Measurements from ENCODE around the gene ZNF513. TPM values are rescaled to one million over a fixed set of nuclear protein-coding genes. Genes with fewer than 3 reads are reported as not detected.

The ZNF513 gene
- total RNA-seq, 4 donors from 2014 or later: 7.6 to 16.7 (median 11.7) TPM

DNA sequence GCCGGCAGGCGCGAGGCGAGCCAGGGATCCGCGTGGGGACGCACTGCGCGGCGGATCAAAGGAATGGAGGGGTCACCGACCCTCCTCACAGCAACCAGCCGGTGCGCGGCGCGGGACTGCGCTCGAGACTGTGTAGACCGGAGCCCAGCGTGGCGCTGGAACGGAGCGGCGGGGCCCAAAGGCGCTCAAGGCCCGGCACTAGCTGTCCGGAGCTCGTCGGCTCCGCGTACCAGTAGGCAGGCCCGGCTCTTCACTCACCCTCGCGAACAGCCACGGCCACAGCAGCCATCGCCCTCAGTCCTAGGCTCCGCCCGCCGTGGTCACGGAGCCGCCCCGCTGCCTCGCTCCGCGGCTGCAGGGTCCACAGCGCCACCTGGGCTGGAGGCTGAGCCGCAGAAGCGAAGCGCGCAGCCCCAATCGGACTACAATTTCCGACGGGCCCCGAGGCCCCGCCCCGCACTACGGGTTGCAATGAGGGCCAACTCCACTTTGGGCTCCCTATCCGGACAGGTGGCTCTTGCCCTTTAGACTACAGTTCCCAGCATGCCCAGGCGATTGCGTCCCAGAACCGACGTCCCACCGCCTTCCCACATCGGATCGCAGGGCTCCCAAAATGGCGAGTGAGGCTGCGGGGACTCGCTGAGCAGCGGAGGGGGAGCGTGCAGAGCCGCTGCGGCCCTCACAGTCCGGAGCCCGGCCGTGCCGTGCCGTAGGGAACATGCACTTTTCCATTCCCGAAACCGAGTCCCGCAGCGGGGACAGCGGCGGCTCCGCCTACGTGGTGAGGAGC is 10.3 kb downstream of the ZNF513 start, which contains the start of the genes EIF2B4 and SNX17:
TSS of gene EIF2B4 (minus strand) at position 313 of the 790 bp plus-strand sequence. CDS start at position 289, 24 bp downstream.
TSS of gene SNX17 (plus strand) at position 591 of the 790 bp plus-strand sequence. CDS start at position 719, 128 bp downstream.
- Histone ChIP-seq H3K27ac (peak within 1 kb of the TSS; percentile 97), H3K27me3 (no peaks in the 10 kb centered on the region), H3K4me1 (peaks cover 38% of the 10 kb centered on the region), H3K36me3 (peaks cover 58% of the 10 kb centered on the region), H3K9me3 (no peaks in the 10 kb centered on the region), H3K4me3 (peak within 1 kb of the TSS; percentile 98)
- peak; percentile 99 for DNase-seq (ENCODE audit: low spot score in 2 of 2)
- WGBS: 0% methylated on average over 10 of the region's 85 CpGs
- TF ChIP-seq EP300 (IDR thresholded peaks at IDR 0.05) (no peak), POLR2AphosphoS5 (IDR thresholded peaks at IDR 0.05) (peak in 2 of 3 donors; percentile 96 to 99), POLR2A (IDR thresholded peaks at IDR 0.05) (peak in 1 of 2 donors; percentile 27)
- TF ChIP-seq, protein P1, sequence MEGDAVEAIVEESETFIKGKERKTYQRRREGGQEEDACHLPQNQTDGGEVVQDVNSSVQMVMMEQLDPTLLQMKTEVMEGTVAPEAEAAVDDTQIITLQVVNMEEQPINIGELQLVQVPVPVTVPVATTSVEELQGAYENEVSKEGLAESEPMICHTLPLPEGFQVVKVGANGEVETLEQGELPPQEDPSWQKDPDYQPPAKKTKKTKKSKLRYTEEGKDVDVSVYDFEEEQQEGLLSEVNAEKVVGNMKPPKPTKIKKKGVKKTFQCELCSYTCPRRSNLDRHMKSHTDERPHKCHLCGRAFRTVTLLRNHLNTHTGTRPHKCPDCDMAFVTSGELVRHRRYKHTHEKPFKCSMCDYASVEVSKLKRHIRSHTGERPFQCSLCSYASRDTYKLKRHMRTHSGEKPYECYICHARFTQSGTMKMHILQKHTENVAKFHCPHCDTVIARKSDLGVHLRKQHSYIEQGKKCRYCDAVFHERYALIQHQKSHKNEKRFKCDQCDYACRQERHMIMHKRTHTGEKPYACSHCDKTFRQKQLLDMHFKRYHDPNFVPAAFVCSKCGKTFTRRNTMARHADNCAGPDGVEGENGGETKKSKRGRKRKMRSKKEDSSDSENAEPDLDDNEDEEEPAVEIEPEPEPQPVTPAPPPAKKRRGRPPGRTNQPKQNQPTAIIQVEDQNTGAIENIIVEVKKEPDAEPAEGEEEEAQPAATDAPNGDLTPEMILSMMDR (IDR thresholded peaks at IDR 0.05): peak in 1 of 2 donors; percentile 87

DNA sequence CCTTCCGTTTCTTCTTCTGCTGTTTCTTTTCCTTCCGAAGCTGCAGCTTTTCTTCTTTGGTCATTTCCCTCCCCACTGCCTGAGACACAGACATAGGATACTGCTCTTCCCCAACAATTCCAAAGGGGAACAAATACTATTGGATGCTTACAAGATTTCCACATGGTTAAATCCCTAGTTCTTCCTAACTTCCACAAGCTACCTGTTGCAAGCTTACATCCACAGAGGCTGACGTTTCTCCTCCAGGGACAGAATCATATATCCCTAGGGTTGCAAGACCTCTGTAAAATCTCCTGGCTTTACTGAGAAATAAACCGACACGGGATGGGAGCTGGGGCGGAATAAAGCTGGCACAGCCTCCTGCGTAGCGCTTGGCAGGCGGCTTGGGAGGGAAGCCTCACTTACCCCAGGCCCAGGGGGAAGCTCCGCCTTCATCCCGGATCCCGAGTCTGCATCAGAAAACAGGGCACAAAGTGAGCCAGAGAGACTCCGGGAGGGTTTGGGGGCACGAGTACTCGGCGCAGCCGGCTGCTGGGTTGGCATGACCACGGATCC is 11.0 kb downstream of the ZNF513 start:
- Histone ChIP-seq H3K36me3 (peaks cover 58% of the 10 kb centered on the region), H3K4me1 (peaks cover 38% of the 10 kb centered on the region), H3K27ac (peak overlapping the region; percentile 97), H3K27me3 (no peaks in the 10 kb centered on the region), H3K9me3 (no peaks in the 10 kb centered on the region), H3K4me3 (peak overlapping the region; percentile 98)
- no peak for TF ChIP-seq POLR2A (IDR thresholded peaks at IDR 0.05)
- no peak for TF ChIP-seq POLR2AphosphoS5 (IDR thresholded peaks at IDR 0.05)
- TF ChIP-seq, protein P1 (IDR thresholded peaks at IDR 0.05): no peak
- no peak for TF ChIP-seq EP300 (IDR thresholded peaks at IDR 0.05)
- peak in 1 of 2 donors; percentile 85 for DNase-seq (ENCODE audit: low spot score in 2 of 2)
- WGBS: 1% methylated on average over 8 of the region's 18 CpGs

DNA sequence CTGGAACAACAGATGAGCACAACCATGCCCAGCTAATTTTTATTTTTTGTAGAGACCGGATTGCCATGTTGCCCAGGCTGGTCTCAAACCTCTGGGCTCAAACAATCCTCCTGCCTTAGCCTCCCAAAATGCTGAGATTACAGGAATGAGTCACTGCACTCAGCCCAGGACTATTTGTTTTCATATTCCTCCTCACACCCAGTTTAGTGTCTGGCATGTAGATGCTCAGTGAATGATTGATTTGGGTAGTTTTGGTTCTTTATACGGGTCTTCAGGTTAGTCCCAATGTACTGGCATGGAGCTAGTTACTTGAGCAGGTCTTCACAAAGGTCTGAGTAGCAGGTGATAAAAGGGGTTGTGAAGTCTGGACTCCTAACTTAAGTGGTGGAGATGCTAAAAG is 16.6 kb downstream of the ZNF513 start:
- no peak overlapping the region for H3K27ac ChIP-seq
- peaks cover 6% of the 10 kb centered on the region for H3K4me1 ChIP-seq
- WGBS: 75% methylated on average over 2 of the region's 2 CpGs
- no peak overlapping the region for H3K4me3 ChIP-seq
- H3K9me3 ChIP-seq: no peaks in the 10 kb centered on the region
- DNase-seq (ENCODE audit: low spot score in 2 of 2): no peak
- peaks cover 57% of the 10 kb centered on the region for H3K36me3 ChIP-seq
- H3K27me3 ChIP-seq: no peaks in the 10 kb centered on the region
- TF ChIP-seq EP300 (IDR thresholded peaks at IDR 0.05) (no peak), POLR2A (IDR thresholded peaks at IDR 0.05) (no peak), POLR2AphosphoS5 (IDR thresholded peaks at IDR 0.05) (no peak)
- TF ChIP-seq, protein P1 (IDR thresholded peaks at IDR 0.05): no peak

DNA sequence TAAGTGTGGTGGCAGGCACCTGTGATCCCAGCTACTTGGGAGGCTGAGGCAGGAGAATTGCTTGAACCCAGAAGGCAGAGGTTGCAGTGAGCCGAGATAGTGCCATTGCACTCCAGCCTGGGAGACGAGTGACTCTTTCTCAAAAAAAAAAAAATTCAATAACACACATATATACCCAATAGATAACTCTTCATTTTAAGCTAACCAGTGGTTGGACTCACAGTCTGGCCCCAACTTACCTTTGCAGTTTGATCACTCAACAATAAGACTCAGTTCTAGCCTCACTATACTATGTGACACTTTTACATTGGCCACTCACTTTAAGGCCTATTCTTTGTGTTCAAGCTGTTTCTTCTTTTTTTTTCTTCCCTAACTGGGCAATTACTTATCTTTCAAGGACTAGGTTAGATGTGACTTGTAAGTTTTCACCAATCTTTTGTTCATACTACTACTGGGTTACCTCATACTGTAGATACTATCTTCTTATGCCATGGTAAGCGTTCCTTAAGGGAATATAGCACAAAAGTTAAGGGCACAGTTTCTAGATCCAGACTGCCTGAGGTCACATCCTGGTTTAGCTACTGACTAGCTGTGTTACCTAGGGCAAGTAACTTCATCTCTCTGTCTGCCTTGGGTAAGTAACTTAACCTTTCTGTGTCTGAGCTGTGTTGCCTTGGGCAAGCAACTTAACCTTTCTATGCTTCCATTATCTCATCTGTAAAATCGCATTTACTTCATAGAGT is 17.7 kb downstream of the ZNF513 start:
- 86% methylated on average over 4 of the region's 4 CpGs for WGBS
- no peak overlapping the region for H3K4me3 ChIP-seq
- no peak overlapping the region for H3K27ac ChIP-seq
- DNase-seq (ENCODE audit: low spot score in 2 of 2): no peak
- H3K4me1 ChIP-seq: peaks cover 6% of the 10 kb centered on the region
- no peaks in the 10 kb centered on the region for H3K9me3 ChIP-seq
- no peaks in the 10 kb centered on the region for H3K27me3 ChIP-seq
- peaks cover 49% of the 10 kb centered on the region for H3K36me3 ChIP-seq
- TF ChIP-seq EP300 (IDR thresholded peaks at IDR 0.05): no peak

DNA sequence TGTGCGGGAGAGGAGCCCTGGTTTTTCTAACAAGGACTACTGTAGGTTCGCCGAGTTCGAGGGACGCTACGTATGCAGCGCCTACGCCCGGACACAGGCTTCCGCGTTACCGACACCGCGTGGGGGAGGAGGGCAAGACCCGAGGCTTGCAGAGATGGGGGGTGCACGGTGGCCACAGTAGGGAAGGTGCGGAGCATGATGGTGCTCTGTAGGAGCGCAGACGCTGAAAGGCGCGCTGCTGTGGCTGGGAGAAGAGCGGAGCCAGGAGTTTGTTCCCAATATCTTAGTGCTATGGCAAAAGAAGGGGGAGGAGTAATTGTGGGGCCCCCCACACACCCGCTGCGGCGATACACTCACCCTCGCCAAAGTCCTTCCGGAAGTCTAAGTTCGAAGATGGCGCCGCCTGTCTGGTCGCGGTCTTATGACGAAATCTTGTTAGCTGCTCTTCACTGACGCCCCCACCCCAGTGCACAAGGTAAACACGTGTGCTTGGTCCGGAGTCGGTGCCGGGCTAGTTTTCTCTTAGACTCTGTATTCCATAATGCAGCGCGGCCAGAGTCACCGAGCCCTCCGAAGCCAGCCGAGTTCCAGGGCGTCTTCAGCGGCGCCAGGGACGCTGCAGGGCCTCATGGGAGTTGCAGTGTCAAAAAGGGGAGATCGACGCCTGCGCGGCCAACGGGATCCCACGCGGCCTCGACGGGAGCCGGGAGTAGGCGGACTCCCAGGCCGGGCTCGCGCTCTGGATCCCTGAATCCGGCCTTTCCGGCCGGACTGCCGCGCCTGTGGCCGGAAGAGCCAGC is 24.0 kb downstream of the ZNF513 start, which contains the start of gene GTF3C2:
TSS of gene GTF3C2 (minus strand) at position 383 of the 800 bp plus-strand sequence. CDS start 13,210 bp downstream, outside the sequence.
- peak within 1 kb of the TSS; percentile 90 for H3K27ac ChIP-seq
- DNase-seq (ENCODE audit: low spot score in 2 of 2): peak; percentile 96
- H3K27me3 ChIP-seq: no peaks in the 10 kb centered on the region
- TF ChIP-seq POLR2A (IDR thresholded peaks at IDR 0.05) (peak in 1 of 2 donors; percentile 34), EP300 (IDR thresholded peaks at IDR 0.05) (no peak), POLR2AphosphoS5 (IDR thresholded peaks at IDR 0.05) (peak in 2 of 3 donors; percentile 53 to 68)
- TF ChIP-seq, protein P1 (IDR thresholded peaks at IDR 0.05): no peak
- 0% methylated on average over 35 of the region's 67 CpGs for WGBS
- no peaks in the 10 kb centered on the region for H3K9me3 ChIP-seq
- H3K36me3 ChIP-seq: no peaks in the 10 kb centered on the region
- H3K4me3 ChIP-seq: peak within 1 kb of the TSS; percentile 75
- peaks cover 38% of the 10 kb centered on the region for H3K4me1 ChIP-seq

Data from suprapubic skin (tissue), 4 donors.